Gastroesophageal sphincter (tissue), 4 donors: Measurements from ENCODE around the gene GTF3C2. TPM values are rescaled to one million over a fixed set of nuclear protein-coding genes. Genes with fewer than 3 reads are reported as not detected.

Source experiments
- ATAC-seq: fragments of 150-250 bp; one replicate; pipeline ENCODE4 v1.9.1; 2016; ENCODE audit warnings: mild to moderate bottlenecking, moderate library complexity
- H3K27ac ChIP-seq, 4 donors: fragments of 200-600 bp; sonication (generic) in 3 of 4; 1 replicate in 3 of 4; 2 replicates in 1 of 4; pipeline ENCODE4 v1.5.1; 2016 to 2019
- H3K27me3 ChIP-seq: fragments of 200-600 bp; sonication (generic); one replicate; pipeline ENCODE4 v1.5.1; 2019
- H3K36me3 ChIP-seq, 2 donors: fragments of 200-600 bp; sonication (generic); one replicate each; pipeline ENCODE4 v1.5.1; 2019; ENCODE audit warnings: control low read depth in 1 of 2
- H3K4me1 ChIP-seq, 3 donors: fragments of 200-600 bp; sonication (generic); 1 replicate in 2 of 3; 2 replicates in 1 of 3; pipeline ENCODE4 v1.5.1; 2016 to 2019; ENCODE audit warnings: control low read depth in 2 of 3
- H3K4me3 ChIP-seq, 2 donors: fragments of 200-600 bp; sonication (generic); one replicate each; pipeline ENCODE4 v1.5.1; 2019; ENCODE audit warnings: mild to moderate bottlenecking in 1 of 2, moderate library complexity in 1 of 2
- H3K9me3 ChIP-seq, 3 donors: fragments of 200-600 bp; sonication (generic); one replicate each; pipeline ENCODE4 v1.5.1; 2017 to 2019; ENCODE audit warnings: control low read depth in 2 of 3
- CTCF ChIP-seq, 4 experiments: fragments of 200-600 bp in 2 of 4; fragments of 450-650 bp in 2 of 4; sonication (generic) in 1 of 4; IDR thresholded peaks; one replicate each; pipeline ENCODE4 v1.5.1; 2017 to 2019; ENCODE audit warnings: antibody characterized with exemption in 4 of 4, mild to moderate bottlenecking in 2 of 4, moderate library complexity in 2 of 4
- EP300 ChIP-seq: sonication (generic); formaldehyde crosslinking; IDR thresholded peaks from one replicate; pipeline ENCODE4 v1.6.1; 2017; ENCODE audit warnings: antibody characterized with exemption, mild to moderate bottlenecking
- POLR2A ChIP-seq, 2 donors: fragments of 450-650 bp; IDR thresholded peaks; one replicate each; pipeline ENCODE4 v1.6.1; 2017; ENCODE audit warnings: antibody characterized with exemption in 2 of 2, mild to moderate bottlenecking in 2 of 2, moderate library complexity in 1 of 2
- POLR2AphosphoS5 ChIP-seq: sonication (generic); formaldehyde crosslinking; IDR thresholded peaks from one replicate; pipeline ENCODE4 v1.6.1; 2017; ENCODE audit warnings: antibody characterized with exemption
- WGBS, 2 donors: methylation state at CpG; one replicate each; pipeline ENCODE4 v1.1.5; 2018; ENCODE audit warnings: low coverage in 1 of 2; 5-methylcytosine and 5-hydroxymethylcytosine counted together
- total RNA-seq, 4 donors: library from RNA; depleted of rRNA; stranded (reverse); fragments of >200 nt; gene quantifications; one replicate each; pipeline ENCODE4 v1.1.0, GENCODE V29; 2016

Gene GTF3C2
- total RNA-seq, 4 donors from 2014 or later = 26.2 to 68.5 (median 32.0) TPM

- Histone ChIP-seq H3K27me3 (no peaks in the 10 kb centered on the region), H3K4me1 (peaks cover 0 to 52% (median 21%) of the 10 kb centered on the region in 3 donors), H3K36me3 (peaks cover 0 to 73% of the 10 kb centered on the region in 2 donors), H3K9me3 (no peaks in the 10 kb centered on the region), H3K4me3 (no peak overlapping the region), H3K27ac (no peak overlapping the region)
- no peak for ATAC-seq
- 75% methylated on average over 2 of the region's 10 CpGs; no CpG with 5 or more reads in 1 of the 2 donors for WGBS, 2 donors
- TF ChIP-seq POLR2AphosphoS5 (no peak), POLR2A (IDR thresholded peaks at IDR 0.05) (peak in 1 of 2 donors; percentile 8)
These were observed 20.5 kb upstream of the GTF3C2 start for GRCh38 chr2:27376866-27377617.

- WGBS, 2 donors = 64 to 72% methylated on average over 4 to 8 of the region's 16 CpGs
- no peak overlapping the region for H3K4me3 ChIP-seq
- no peak for ATAC-seq
- H3K27me3 ChIP-seq = no peaks in the 10 kb centered on the region
- no peaks in the 10 kb centered on the region for H3K9me3 ChIP-seq
- no peak overlapping the region for H3K27ac ChIP-seq
- peaks cover 2 to 56% (median 28%) of the 10 kb centered on the region in 3 donors for H3K4me1 ChIP-seq
- no peak for TF ChIP-seq POLR2AphosphoS5
- H3K36me3 ChIP-seq = peaks cover 0 to 67% of the 10 kb centered on the region in 2 donors
These were observed 19.7 kb upstream of the GTF3C2 start for GRCh38 chr2:27376151-27376865.

- no peaks in the 10 kb centered on the region for H3K27me3 ChIP-seq
These were observed 19.0 kb upstream of the GTF3C2 start for GRCh38 chr2:27375513-27376099.

GRCh38 chr2:27373567-27373966 lies 17.0 kb upstream of the GTF3C2 start:
- Histone ChIP-seq H3K36me3 (peaks cover 0 to 69% of the 10 kb centered on the region in 2 donors), H3K9me3 (no peaks in the 10 kb centered on the region), H3K27me3 (no peaks in the 10 kb centered on the region), H3K4me3 (no peak overlapping the region), H3K27ac (no peak overlapping the region), H3K4me1 (peaks cover 10 to 49% (median 24%) of the 10 kb centered on the region in 3 donors)
- 82% methylated on average over 2 of the region's 5 CpGs; no CpG with 5 or more reads in 1 of the 2 donors for WGBS, 2 donors
- no peak for ATAC-seq
- TF ChIP-seq EP300 (no peak), POLR2AphosphoS5 (no peak), CTCF (IDR thresholded peaks at IDR 0.05) (no peak), POLR2A (IDR thresholded peaks at IDR 0.05) (no peak)

More at GRCh38 chr2:27375513-27376099, 19.0 kb upstream of the GTF3C2 start:
- no peak overlapping the region for H3K4me3 ChIP-seq
- no peak for ATAC-seq
- no peak overlapping the region for H3K27ac ChIP-seq
- peaks cover 4 to 54% (median 24%) of the 10 kb centered on the region in 3 donors for H3K4me1 ChIP-seq
- 80% methylated on average over 1 of the region's 20 CpGs; no CpG with 5 or more reads in 1 of the 2 donors for WGBS, 2 donors
- TF ChIP-seq POLR2A (IDR thresholded peaks at IDR 0.05) = no peak
- TF ChIP-seq POLR2AphosphoS5 = no peak
- TF ChIP-seq CTCF (IDR thresholded peaks at IDR 0.05) = no peak
- TF ChIP-seq EP300 = no peak
- no peaks in the 10 kb centered on the region for H3K9me3 ChIP-seq
- peaks cover 0 to 67% of the 10 kb centered on the region in 2 donors for H3K36me3 ChIP-seq

- 60 to 79% methylated on average over 1 to 6 of the region's 6 CpGs for WGBS, 2 donors
- no peaks in the 10 kb centered on the region for H3K27me3 ChIP-seq
- TF ChIP-seq POLR2AphosphoS5 (no peak), CTCF (IDR thresholded peaks at IDR 0.05) (no peak), EP300 (no peak), POLR2A (IDR thresholded peaks at IDR 0.05) (no peak)
These were observed 16.4 kb upstream of the GTF3C2 start for GRCh38 chr2:27372937-27373336.

More at GRCh38 chr2:27372937-27373336, 16.4 kb upstream of the GTF3C2 start:
- peaks cover 10 to 49% (median 24%) of the 10 kb centered on the region in 3 donors for H3K4me1 ChIP-seq
- no peaks in the 10 kb centered on the region for H3K9me3 ChIP-seq
- no peak overlapping the region for H3K4me3 ChIP-seq
- peaks cover 0 to 69% of the 10 kb centered on the region in 2 donors for H3K36me3 ChIP-seq
- ATAC-seq = no peak
- no peak overlapping the region for H3K27ac ChIP-seq
